Left ventricle myocardium superior (tissue), 1 donor: ENCODE measurements around the gene SESN1. TPM values are rescaled to one million over a fixed set of nuclear protein-coding genes. Genes with fewer than 3 reads are reported as not detected.
"Not testable (repeated sequence)": the region's sequence is repeated elsewhere in the genome, so short reads cannot be mapped to it uniquely, and the experiment has no call there.

Experiments used
- ATAC-seq: fragments of 200-7000 bp; cut with Tn5 transposase; one replicate; pipeline ENCODE4 v1.9.1; 2020; ENCODE audit warnings: mild to moderate bottlenecking, moderate library complexity
- DNase-seq: peaks from one replicate; pipeline ENCODE4 v3.0.0-alpha.2; 2020
- intact Hi-C: fragments of 100-400 bp; cut with micrococcal nuclease; formaldehyde crosslinking; loops from one replicate; pipeline ENCODE4 v1.11.0; 2022
- long read RNA-seq: library from polyadenylated mRNA; unstranded; transcript quantifications from one replicate; pipeline ENCODE4 v2.0.0, GENCODE V29; 2021
- total RNA-seq: library from RNA; stranded (reverse); fragmentation: NEBNext Ultra II Directional; extraction: Animal tissue kit (Norgen Biotek cat#: 25700); gene quantifications from one replicate; pipeline ENCODE4 v1.2.1, GENCODE V29; 2021
- donor health status: DM: no; HTN: yes; CAD: no; lungs with severe emphysema.

Gene SESN1
- total RNA-seq = 70.0 TPM
- long read RNA-seq, transcript SESN1-202 (10 exons, 2,676 nt) = major isoform, 84 of 179 reads
- long read RNA-seq, transcript SESN1-204 (10 exons, 3,509 nt) = minor isoform, 73 of 179 reads
- long read RNA-seq, partial matches to known transcripts = 12 of 179 reads
- long read RNA-seq, other reads (novel, unspliced or antisense) = 10 of 179 reads

- DNase-seq (peak; percentile 99), ATAC-seq (peak; percentile 91)
- intact Hi-C loops = no loop called here
Observed at GRCh38 chr6:109094416-109095035, at the start of gene SESN1. TSS of gene SESN1 (minus strand) at chr6:109094846. CDS start at chr6:109094073, 773 bp downstream.

DNA sequence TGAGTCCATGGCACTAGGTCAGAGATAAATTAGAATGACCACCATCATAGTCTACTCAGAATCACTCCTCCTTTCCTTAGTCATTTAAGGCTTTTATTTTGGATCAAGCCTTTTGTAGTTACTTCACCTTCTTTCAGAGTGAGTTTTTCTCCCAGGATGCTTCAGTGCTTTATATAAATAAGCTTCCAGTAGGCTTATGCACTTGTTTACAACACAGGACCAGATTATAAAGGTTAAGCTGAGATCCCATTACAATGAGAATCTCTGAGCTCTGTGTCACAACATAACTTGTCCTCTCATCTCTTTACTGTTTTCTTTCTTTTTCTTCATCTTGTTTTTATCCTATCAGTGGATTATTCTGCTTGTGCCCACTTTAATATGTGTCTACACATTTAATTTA is 48.5 kb upstream of the SESN1 start:
- no peak for ATAC-seq
- intact Hi-C loops = no loop called here
- DNase-seq = no peak

GRCh38 chr6:109142067-109142466 is 47.4 kb upstream of the SESN1 start:
- ATAC-seq, DNase-seq, intact Hi-C loops: not testable (repeated sequence)

GRCh38 chr6:109139109-109139508 is 44.5 kb upstream of the SESN1 start:
- intact Hi-C loops = no loop called here
- ATAC-seq (no peak), DNase-seq (no peak)

DNA sequence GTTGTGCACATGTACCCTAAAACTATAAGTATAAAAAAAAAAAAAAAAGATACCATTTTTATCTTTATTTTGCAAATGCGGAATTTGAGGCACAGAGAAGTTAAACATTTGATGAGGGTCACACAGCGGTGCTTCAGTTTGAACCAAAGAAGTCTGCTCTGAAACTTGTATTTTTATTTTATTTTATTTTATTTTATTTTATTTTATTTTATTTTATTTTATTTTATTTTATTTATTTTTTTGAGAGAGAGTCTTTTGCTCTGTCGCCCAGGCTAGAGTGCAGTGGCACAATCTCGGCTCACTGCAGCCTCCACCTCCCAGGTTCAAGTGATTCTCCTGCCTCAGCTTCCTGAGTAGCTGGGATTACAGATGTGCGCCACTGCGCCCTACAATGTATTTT is 41.9 kb upstream of the SESN1 start:
- ATAC-seq, DNase-seq, intact Hi-C loops: not testable (repeated sequence)

DNA sequence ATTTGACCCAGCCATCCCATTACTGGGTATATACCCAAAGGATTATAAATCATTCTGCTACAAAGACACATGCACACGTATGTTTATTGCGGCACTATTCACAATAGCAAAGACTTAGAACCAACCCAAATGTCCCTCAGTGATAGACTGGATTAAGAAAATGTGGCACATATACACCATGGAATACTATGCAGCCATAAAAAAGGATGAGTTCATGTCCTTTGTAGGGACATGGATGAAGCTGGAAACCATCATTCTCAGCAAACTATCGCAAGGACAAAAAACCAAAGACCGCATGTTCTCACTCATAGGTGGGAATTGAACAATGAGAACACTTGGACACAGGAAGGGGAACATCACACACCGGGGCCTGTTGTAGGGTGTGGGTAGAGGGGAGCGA is 41.4 kb upstream of the SESN1 start:
- DNase-seq, ATAC-seq, intact Hi-C loops: not testable (repeated sequence)

GRCh38 chr6:109135600-109135999 is 41.0 kb upstream of the SESN1 start:
- not testable (repeated sequence) for ATAC-seq, DNase-seq

DNA sequence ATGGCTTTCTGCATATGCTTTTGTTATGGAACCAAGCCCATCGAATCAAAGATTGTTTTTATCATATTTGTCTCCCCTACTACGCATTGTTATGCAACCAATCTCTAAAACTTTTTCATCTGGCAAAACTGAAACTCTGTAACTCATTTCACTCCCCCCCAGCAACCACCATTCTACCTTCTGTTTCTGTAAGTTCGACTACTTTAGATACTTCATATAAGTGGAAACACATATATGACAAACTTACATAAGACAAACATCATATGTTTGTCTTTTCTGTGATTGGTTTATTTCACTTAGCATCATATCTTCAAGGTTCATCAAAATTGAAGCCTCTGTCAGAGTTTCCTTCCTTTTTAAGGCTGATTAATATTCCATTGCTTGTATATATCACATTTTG is 35.4 kb upstream of the SESN1 start:
- ATAC-seq = no peak
- intact Hi-C loops = no loop called here
- no peak for DNase-seq

More at GRCh38 chr6:109135600-109135999, 41.0 kb upstream of the SESN1 start:
- intact Hi-C loops = not testable (repeated sequence)

DNA sequence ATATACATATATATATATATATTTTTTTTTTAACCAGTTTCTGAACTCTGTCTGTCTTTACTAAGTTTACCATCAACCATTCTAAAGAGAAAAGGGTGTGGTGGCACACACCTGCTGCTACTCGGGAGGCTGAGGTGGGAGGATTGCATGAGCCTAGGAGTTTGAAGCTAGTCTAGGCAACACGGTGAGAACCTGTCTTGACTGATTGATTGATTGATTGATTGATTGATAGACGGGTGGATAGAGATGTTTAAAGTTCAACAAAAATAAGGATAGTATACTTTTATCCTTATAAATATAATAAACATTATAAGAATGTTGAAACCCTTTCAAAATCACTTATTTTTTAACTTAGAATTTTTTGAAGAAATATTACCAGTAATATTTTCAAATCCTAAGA is 30.9 kb upstream of the SESN1 start:
- ATAC-seq = no peak
- intact Hi-C loops = no loop called here

DNA sequence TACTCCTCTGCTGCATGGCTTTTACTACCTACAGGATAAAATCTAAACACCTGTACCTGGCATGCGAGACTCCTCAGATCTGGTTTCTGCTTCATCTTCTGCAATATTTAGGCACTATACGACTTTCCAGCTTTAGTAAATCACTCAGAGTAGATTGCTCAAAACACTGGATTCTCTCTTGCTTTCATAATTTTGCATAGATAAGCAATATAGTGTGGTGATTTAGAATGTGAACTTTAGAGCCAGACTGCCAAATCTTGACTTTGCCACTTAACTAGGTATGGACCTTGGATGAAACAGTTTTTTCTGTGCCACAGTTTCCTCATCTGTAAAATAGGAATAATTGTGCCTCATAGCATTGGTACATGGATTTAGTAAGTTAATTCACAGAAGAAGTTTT is 29.6 kb upstream of the SESN1 start:
- DNase-seq (no peak), ATAC-seq (no peak)
- intact Hi-C loops = no loop called here

More for the DNA sequence above, 30.9 kb upstream of the SESN1 start:
- no peak for DNase-seq

- ATAC-seq (peak; percentile 36), DNase-seq (no peak)
- intact Hi-C loops = no loop called here
Observed at GRCh38 chr6:109121411-109121810, 26.8 kb upstream of the SESN1 start.

DNA sequence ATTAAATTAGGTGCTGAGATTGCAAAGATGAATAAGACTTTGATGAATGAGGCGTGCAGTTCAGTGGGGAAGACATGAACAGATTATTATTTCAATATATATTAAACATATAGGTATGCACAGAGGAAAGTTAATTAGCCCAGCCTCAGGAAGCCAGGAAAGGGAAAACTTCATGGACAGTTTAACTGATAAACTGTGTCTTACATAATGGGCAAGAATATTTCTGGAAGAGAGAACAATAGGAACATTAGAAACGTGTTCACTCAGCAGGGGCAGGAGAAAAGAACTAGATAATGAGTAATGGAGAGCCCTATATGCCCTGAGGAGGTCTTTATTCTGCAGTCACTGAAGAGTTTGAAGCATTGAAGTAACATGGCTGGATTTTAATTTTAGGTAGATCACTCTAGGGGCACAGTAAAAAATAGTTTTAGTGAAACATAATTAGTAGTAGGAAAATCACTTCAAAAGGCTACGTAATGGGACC is 24.3 kb upstream of the SESN1 start:
- DNase-seq = no peak
- ATAC-seq = no peak
- intact Hi-C loops = no loop called here

- ATAC-seq = no peak
- DNase-seq = no peak
- intact Hi-C loops = no loop called here
Observed at GRCh38 chr6:109118337-109118736, 23.7 kb upstream of the SESN1 start.

DNA sequence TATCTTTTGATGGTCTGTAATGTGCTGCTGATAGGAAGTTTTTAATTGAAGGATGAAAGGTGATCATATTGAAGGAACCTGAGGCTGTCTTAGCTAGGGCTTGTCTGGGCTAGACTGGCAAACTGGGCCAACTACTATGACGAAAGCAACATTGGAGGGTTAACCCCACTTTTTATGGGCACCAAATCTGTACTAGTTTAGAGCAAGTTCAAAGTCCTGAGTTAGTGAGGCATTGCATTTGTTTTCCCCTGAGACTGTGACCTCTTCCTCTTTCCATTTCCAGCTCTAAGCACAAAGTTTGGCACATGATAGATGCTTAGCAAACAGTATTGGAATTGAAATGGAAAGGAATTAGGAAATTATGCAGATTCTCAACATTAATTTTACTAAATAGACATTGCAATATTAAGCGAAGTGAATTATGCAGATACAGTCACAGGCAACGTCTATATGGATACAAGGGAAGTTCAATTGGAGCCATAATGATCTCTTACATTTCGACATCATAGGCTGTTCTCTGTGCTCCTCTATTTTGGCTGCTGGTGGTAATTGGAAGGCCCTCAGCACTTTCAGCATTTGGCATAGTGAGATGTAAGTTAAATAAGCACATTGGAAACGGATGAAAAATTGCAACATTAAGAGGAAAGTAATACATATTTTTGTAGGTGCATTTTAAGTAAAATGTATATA is 22.8 kb upstream of the SESN1 start:
- DNase-seq (no peak), ATAC-seq (peak; percentile 64)
- intact Hi-C loops = no loop called here

GRCh38 chr6:109112663-109113062 is 18.0 kb upstream of the SESN1 start:
- ATAC-seq, intact Hi-C loops, DNase-seq: not testable (repeated sequence)

- DNase-seq, intact Hi-C loops, ATAC-seq: not testable (repeated sequence)
Observed at GRCh38 chr6:109109663-109110062, 15.0 kb upstream of the SESN1 start.

DNA sequence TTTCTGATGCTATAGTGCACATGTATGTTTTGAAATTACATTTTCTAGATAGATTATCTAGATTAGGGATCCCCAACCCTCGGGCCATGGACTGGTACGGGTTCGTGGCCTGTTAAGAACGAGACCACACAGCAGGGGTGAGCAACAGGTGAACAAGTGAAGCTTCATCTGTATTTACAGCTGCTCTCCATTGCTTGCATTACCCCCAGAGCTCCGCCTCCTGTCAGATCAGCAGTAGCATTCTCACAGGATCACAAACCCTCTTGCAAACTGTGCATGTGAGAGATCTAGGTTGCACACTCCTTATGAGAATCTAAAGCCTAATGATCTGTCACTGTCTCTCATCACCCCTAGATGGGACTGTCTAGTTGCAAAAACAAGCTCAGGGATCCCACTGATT is 11.0 kb upstream of the SESN1 start:
- no peak for ATAC-seq
- DNase-seq = no peak

DNA sequence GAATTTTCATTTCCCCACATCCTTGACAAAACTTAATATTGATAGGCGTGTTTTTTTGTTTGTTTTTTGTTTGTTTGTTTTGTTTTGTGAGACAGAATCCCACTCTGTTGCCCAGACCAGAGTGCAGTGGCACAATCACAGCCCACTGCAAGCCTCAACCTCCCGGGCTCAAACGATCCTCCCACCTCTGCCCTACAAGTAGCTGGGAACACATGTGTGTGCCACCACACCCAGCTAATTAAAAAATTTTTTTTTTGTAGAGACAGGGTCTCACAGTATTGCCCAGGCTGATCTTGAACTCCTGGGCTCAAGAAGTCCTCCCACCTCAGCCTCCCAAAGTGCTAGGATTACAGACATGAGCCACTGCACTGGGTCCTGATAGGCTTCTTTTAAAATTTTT is 9.9 kb upstream of the SESN1 start:
- ATAC-seq = no peak

More for the DNA sequence above, 11.0 kb upstream of the SESN1 start:
- intact Hi-C loops = no loop called here

DNA sequence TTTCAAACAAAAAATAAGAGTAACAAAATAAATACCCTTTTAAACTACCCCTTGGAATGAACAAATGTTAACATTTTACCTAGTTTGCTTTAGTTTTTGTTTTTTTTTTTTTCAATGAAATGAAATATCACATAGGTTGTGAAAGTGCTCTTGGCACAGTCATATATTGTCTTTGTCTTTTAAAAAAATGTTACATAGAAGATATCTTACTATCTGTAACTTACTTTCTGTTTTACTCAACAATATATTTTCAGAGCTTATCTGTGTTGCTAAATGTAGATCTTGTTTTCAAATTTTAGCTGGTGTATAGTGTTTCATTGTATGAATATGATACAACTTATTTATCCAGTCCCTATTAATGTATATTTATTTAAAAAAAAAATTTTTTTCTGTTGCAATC is 9.3 kb upstream of the SESN1 start:
- intact Hi-C loops = no loop called here
- ATAC-seq (no peak), DNase-seq (no peak)

More for the DNA sequence above, 9.9 kb upstream of the SESN1 start:
- DNase-seq = no peak
- intact Hi-C loops = no loop called here

GRCh38 chr6:109102762-109103161 is 8.1 kb upstream of the SESN1 start:
- intact Hi-C loops = no loop called here
- DNase-seq (no peak), ATAC-seq (no peak)
